ENCODE results near the gene DNAH8.

DNA sequence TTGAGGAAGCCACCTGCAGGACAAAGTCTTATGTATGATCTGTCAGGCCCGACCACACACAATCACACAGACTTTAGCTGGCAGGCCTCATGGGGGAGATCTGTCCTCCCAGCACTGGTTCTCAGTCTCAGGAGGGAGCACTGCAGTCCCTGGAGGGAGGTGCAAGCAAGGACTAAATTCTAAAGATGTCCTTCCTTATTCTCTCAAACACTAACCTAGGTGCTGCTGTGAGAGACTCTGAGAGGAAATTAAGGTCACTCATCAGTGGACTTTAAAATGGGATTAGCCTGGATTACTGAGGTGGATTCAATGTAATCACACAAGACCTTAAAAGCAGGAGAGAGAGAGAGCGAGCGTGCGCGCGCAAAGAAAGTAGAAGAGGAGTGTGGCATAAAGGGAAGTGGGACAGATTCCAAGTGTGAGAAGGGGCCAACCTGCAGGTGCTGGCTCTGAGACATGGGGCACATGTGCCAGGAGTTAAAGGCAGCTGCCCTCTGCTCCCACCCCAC, 26.5 kb upstream of the DNAH8 start:
- TF ChIP-seq, protein P1, sequence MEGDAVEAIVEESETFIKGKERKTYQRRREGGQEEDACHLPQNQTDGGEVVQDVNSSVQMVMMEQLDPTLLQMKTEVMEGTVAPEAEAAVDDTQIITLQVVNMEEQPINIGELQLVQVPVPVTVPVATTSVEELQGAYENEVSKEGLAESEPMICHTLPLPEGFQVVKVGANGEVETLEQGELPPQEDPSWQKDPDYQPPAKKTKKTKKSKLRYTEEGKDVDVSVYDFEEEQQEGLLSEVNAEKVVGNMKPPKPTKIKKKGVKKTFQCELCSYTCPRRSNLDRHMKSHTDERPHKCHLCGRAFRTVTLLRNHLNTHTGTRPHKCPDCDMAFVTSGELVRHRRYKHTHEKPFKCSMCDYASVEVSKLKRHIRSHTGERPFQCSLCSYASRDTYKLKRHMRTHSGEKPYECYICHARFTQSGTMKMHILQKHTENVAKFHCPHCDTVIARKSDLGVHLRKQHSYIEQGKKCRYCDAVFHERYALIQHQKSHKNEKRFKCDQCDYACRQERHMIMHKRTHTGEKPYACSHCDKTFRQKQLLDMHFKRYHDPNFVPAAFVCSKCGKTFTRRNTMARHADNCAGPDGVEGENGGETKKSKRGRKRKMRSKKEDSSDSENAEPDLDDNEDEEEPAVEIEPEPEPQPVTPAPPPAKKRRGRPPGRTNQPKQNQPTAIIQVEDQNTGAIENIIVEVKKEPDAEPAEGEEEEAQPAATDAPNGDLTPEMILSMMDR (IDR thresholded peaks at IDR 0.05; ENCODE audit: poor library complexity), result no peak
- TF ChIP-seq EZH2 (IDR thresholded peaks at IDR 0.05; ENCODE audit: borderline replicate concordance), result no peak
